Choroid plexus epithelial cell (primary cell): ENCODE results near the gene XPO4.
"Not testable (repeated sequence)": the region's sequence is repeated elsewhere in the genome, so short reads cannot be mapped to it uniquely, and the experiment has no call there.

Experiments
- DNase-seq: peaks from one replicate; pipeline ENCODE4 v3.0.0-alpha.2; 2010; ENCODE audit warnings: low read depth
- H3K4me3 ChIP-seq: 2 replicates; pipeline ENCODE4 v1.5.1; 2011; ENCODE audit warnings: low read depth, mild to moderate bottlenecking, control low read depth, low read length, moderate library complexity
- CTCF ChIP-seq: conservative IDR thresholded peaks from 2 replicates; pipeline ENCODE4 v1.5.1; 2011; ENCODE audit warnings: low read depth, mild to moderate bottlenecking, control low read depth, inconsistent platforms, low read length, moderate library complexity

Gene XPO4

GRCh38 chr13:20767309-20767943 is 135.1 kb downstream of the XPO4 start:
- no peak overlapping the region for H3K4me3 ChIP-seq
- DNase-seq = no peak
- no peak for TF ChIP-seq CTCF

GRCh38 chr13:20760872-20761271 is 141.7 kb downstream of the XPO4 start:
- no peak for DNase-seq
- no peak overlapping the region for H3K4me3 ChIP-seq
- TF ChIP-seq CTCF = no peak

GRCh38 chr13:20754009-20754408 is 148.5 kb downstream of the XPO4 start:
- H3K4me3 ChIP-seq = no peak overlapping the region
- DNase-seq = no peak
- TF ChIP-seq CTCF = no peak

GRCh38 chr13:20749377-20749776 is 153.2 kb downstream of the XPO4 start:
- no peak for DNase-seq
- no peak overlapping the region for H3K4me3 ChIP-seq
- TF ChIP-seq CTCF = no peak

- not testable (repeated sequence) for H3K4me3 ChIP-seq, DNase-seq
Observed at GRCh38 chr13:20743830-20744404, 158.6 kb downstream of the XPO4 start.

GRCh38 chr13:20740021-20740420 is 162.5 kb downstream of the XPO4 start:
- TF ChIP-seq CTCF = no peak
- DNase-seq = no peak
- H3K4me3 ChIP-seq = no peak overlapping the region

GRCh38 chr13:20738616-20739015 is 163.9 kb downstream of the XPO4 start:
- H3K4me3 ChIP-seq = no peak overlapping the region
- no peak for TF ChIP-seq CTCF
- no peak for DNase-seq
